Measurements from ENCODE around the gene SLAIN2. TPM values are rescaled to one million over a fixed set of nuclear protein-coding genes. Genes with fewer than 3 reads are reported as not detected.

Gene SLAIN2
- total and polyA plus RNA-seq, 2 of the 4 experiments (the other 2 are of a cell fraction) = 23.3 to 53.0 TPM

GRCh38 chr4:48403358-48403757 lies 62.0 kb downstream of the SLAIN2 start:
- no peak overlapping the region for H2AK5ac ChIP-seq (ENCODE audit: low read depth, low read length)
- H2AFZ ChIP-seq (replicated peaks; ENCODE audit: low read length, poor library complexity) = no peak overlapping the region
- H2BK120ac ChIP-seq (ENCODE audit: low read depth, low read length) = no peak overlapping the region
- no peak overlapping the region for H2BK15ac ChIP-seq (ENCODE audit: low read depth, low read length)
- H4K8ac ChIP-seq (ENCODE audit: low read depth in 2 of 2, low read length in 2 of 2) = no peak overlapping the region
- H3K56ac ChIP-seq (ENCODE audit: extremely low read depth, insufficient read depth, low read length) = no peak overlapping the region
- no peak overlapping the region for H3K23ac ChIP-seq (ENCODE audit: low read depth, low read length)
- H2BK5ac ChIP-seq (ENCODE audit: low read depth, low read length, poor library complexity, severe bottlenecking) = no peak overlapping the region
- no peak overlapping the region for H4K91ac ChIP-seq (ENCODE audit: insufficient read depth, low read depth, low read length)
- no peak overlapping the region for H2AK9ac ChIP-seq (replicated peaks; ENCODE audit: low read depth, low read length, poor library complexity)
- H3K79me1 ChIP-seq (ENCODE audit: low read depth in 1 of 2, low read length in 2 of 2) = peaks cover 7 to 39% of the 10 kb centered on the region in 2 experiments
- H3K4me1 ChIP-seq (ENCODE audit: control insufficient read depth, insufficient read depth, low read length) = no peaks in the 10 kb centered on the region; the same call in 1 of the 2 replicates
- POLR2A ChIA-PET (ENCODE audit: unreplicated experiment) = no interaction called here
- no peak overlapping the region for H3K14ac ChIP-seq (replicated peaks; ENCODE audit: low read depth, low read length)
- intact Hi-C loops (cut with micrococcal nuclease) = no loop called here
- no peak overlapping the region for H4K5ac ChIP-seq (ENCODE audit: low read depth, low read length)
- H3K4me3 ChIP-seq (ENCODE audit: insufficient read depth, low read depth, low read length) = no peak overlapping the region
- no peaks in the 10 kb centered on the region for H3K27me3 ChIP-seq (ENCODE audit: control insufficient read depth, insufficient read depth, low read length)
- no peak overlapping the region for H3K9ac ChIP-seq (ENCODE audit: low read depth, low read length)
- H4K20me1 ChIP-seq (ENCODE audit: insufficient read depth, low read length) = peaks cover 8% of the 10 kb centered on the region; the same call in 1 of the 2 replicates
- H3K4ac ChIP-seq (ENCODE audit: low read depth, low read length) = no peak overlapping the region
- BruUV-seq (replicated peaks) = no TSS peak
- H3K9me3 ChIP-seq (ENCODE audit: control insufficient read depth, insufficient read depth, low read length) = no peaks in the 10 kb centered on the region
- WGBS, 2 experiments (ENCODE audit: extremely low coverage in 2 of 2, insufficient read length in 1 of 2) = 90% methylated on average over 2 of the region's 5 CpGs; no CpG with 5 or more reads in 1 of the 2 experiments
- no peak overlapping the region for H3K27ac ChIP-seq (ENCODE audit: insufficient read depth, low read length)
- no peak overlapping the region for H3K18ac ChIP-seq (ENCODE audit: low read depth, low read length)
- H3K9me1 ChIP-seq (ENCODE audit: insufficient read depth, low read length) = peaks cover 4% of the 10 kb centered on the region
- dilution Hi-C loops (cut with HindIII; ENCODE audit: low sequenced_read_pairs, unreplicated experiment) = no loop called here
- no peak for ATAC-seq (ENCODE audit: low read depth)
- no peak for DNase-seq
- H2BK20ac ChIP-seq (ENCODE audit: low read depth, low read length) = no peak overlapping the region
- CTCF ChIA-PET = no interaction called here
- in situ Hi-C loops (cut with MboI; ENCODE audit: low sequenced_read_pairs) = no loop called here
- peaks cover 9% of the 10 kb centered on the region; the same call in 1 of the 2 replicates for H3K36me3 ChIP-seq (ENCODE audit: control insufficient read depth, insufficient read depth, low read length)
- H3K4me2 ChIP-seq (ENCODE audit: low read depth, low read length) = no peak overlapping the region
- TF ChIP-seq RAD21 (IDR thresholded peaks at IDR 0.05; ENCODE audit: low read length) = no peak
- no peak for TF ChIP-seq POLR2A (IDR thresholded peaks at IDR 0.05; ENCODE audit: low read depth, low read length)
- no peak for TF ChIP-seq ELK1 (IDR thresholded peaks at IDR 0.05; ENCODE audit: borderline replicate concordance, low read depth, low read length)
- TF ChIP-seq CTCF (conservative IDR thresholded peaks at IDR 0.05; ENCODE audit: low read depth, low read length) = no peak
- no peak for TF ChIP-seq SMC3 (IDR thresholded peaks at IDR 0.05; ENCODE audit: low read depth, low read length)
- TF ChIP-seq RFX5 (IDR thresholded peaks at IDR 0.05; ENCODE audit: low read depth, low read length) = no peak
- no peak for TF ChIP-seq RCOR1 (IDR thresholded peaks at IDR 0.05; ENCODE audit: insufficient replicate concordance, low read length)
- no peak for TF ChIP-seq MXI1 (IDR thresholded peaks at IDR 0.05; ENCODE audit: borderline replicate concordance, low read depth, low read length)
- no peak for TF ChIP-seq CHD1 (IDR thresholded peaks at IDR 0.05; ENCODE audit: low read depth, low read length)
- TF ChIP-seq NFE2L2 (IDR thresholded peaks at IDR 0.05; ENCODE audit: low read depth, low read length) = no peak
- TF ChIP-seq USF2 (IDR thresholded peaks at IDR 0.05; ENCODE audit: low read depth, low read length) = no peak
- no peak for TF ChIP-seq MAFK (IDR thresholded peaks at IDR 0.05; ENCODE audit: low read depth, low read length)
